GM19328 (cell line): ENCODE measurements around the gene C9orf43.
"Not testable (repeated sequence)": the region's sequence is repeated elsewhere in the genome, so short reads cannot be mapped to it uniquely, and the experiment has no call there.

ENCODE experiments used
- ATAC-seq: cut with Tn5 transposase; IDR thresholded peaks from one replicate; pipeline ENCODE4 v1.9.1; 2021; ENCODE audit warnings: mild to moderate bottlenecking, moderate library complexity; ENCODE audit not compliant: unreplicated experiment

Gene C9orf43

DNA sequence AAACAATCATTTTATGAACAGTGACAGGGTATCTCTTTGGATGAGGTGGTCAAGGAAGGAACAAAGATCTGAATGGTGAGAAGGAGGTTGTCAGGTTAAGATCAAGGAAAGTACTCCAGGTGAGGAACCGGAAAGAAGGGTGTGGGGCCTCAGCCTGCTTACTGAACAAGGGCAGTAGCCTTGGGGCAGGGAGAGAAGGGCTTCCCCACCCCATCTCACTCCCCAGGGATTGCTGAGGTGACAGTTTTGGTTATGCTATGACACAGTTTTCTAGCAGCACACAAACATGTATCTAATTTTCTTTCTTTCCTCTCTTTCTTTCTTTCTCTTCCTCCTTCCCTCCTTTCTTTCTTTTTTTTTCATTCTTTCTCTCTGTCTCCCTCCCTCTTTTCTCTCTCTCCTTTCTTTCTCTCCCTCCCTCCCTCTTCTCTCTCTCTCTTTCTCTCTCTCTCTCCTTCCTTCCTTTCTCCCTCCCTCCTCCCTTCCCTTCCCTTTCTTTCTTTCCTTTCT is 29.6 kb upstream of the C9orf43 start:
- ATAC-seq, result no peak

DNA sequence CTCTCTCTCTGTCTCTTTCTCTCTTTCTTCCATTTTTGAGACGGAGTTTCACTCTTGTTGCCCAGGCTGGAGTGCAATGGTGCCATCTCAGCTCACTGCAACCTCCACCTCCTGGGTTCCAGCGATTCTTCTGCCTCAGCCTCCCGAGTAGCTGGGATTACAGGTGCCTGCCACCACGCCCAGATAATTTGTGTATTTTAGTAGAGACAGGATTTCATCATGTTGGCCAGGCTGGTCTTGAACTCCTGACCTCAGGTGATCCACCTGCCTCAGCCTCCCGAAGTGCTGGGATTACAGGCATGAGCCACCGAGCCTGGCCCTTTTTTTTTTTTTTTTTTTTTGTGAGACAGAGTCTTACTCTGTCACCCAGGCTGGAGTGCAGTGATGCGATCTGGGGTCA is 29.1 kb upstream of the C9orf43 start:
- ATAC-seq, result not testable (repeated sequence)

DNA sequence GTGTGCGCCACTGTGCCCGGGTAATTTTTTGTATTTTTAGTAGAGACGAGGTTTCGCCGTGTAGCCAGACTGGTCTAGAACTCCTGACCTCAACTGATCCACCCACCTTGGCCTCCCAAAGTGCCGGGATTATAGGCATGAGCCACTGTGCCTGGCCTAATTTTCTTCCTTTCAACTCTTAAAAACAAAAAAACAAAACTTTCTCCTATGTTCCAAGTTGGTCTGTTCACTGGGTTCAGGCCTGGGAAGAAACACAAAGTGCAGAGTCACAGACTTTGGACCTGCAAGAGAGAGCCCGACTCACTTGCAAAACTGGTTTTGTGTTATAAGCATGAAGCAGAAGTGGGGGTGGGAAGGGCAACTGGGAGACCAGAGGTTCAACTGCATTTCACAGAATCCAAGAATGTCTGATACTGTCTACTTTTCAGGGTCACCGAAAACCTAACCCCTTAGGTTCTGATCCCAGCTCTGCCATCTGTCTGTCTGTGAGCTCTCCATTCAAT is 28.6 kb upstream of the C9orf43 start:
- ATAC-seq, result no peak

DNA sequence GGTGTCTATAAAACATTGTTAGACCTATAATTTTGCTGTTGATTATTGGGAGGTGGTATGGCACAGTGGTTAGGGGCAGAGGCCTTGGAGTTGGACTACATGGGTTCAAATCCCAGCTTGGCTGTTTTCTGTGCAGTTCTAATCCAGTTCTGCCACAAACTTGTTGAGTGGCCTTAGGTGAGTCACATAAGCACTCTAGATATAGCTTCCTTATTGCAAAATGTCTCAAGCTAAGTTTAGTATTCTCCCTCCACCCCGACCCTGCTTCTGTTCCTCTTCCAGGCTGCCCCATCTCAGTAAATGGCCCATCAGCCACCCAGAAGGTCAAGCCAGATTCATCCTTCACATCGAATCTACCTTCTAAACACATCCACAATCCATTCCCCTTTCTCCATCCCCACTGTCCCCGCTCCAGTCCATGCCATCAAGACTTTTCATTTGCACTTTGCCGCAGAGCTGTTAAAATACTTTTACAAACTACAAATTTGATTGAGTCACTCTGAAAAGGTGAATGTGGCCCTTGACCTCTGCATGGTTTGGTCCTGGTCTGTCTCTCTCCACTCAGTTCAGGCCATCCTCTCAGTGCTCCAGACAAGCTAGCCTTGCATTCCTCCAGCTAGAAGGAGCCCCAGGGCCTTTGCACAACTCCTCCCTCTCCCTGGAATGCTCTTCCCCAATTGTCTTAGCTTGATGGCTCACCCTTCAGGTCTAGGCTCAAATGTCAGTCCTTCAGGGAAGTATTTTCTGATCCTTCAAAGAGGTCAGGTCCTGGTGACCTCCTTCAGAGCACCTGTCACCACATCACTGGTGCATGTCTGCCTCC is 23.8 kb upstream of the C9orf43 start:
- no peak for ATAC-seq

DNA sequence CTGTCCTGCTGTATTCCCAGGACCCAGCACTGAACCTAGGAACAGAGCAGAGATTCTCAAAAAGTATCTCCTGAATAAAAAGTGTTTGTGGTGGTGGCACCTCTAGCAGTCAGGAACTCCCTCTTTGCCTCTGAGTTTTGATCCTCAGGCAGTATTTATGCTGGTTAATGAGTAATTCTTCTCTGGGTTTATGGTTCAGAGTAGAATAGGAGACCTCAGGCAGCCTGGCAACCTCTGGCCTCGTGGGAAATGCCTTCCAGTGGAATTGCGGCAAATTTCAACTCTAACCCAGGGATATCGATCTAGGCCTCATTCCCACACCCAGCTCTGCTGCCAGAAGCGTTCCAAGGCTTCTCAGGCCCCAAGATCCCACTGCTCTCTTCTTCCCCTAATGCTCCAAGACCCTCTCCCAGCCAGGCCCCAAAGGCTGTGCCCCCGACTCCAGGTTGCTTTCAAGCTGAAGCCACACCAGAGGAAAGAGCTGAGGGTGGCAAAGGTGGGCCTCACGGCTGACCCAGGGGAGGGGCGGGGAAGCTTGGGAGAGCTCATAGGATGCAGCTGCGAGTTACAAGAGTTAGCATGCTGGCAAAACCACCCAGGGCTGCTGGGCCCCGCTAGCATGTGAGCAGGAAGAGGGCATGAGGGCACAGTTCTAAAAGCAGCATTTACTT is 22.9 kb upstream of the C9orf43 start:
- no peak for ATAC-seq

DNA sequence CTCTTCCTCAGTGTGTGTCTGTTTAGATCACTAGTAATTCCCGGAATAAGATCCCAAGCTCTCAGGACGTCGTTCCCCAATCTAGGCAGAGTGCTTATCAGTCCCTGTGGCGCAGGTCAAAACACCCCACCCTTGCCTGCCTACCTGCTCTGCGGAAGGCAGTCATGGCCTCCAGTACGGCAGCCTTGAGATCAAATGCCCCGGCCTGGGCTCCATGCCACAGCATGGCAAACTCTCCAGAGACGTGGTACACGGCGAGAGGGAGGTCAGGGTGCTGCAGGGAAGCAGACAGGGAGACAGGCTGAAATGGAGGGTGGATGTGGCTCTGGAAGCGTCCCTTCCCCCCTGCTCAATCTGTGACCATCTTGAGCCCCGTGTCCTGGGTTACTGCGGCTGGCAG is 21.7 kb upstream of the C9orf43 start:
- ATAC-seq, result no peak

DNA sequence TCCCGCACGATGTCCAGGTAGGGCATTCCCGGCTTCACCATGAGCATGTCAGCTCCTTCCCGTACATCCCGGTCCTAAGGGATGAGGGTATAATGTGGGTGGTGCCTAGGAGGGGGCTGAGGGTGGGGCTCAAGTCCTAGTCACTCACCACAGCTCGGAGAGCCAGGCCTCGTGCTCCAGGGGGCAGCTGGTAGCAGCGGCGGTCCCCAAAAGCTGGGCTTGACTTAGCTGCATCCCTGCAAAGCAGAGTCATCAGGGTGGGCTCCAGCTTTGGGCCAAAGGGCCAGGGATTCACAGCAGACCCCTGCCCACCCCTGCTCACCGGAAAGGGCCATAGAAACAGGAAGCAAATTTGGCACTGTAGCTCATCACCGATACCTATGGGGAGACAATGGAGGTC is 21.1 kb upstream of the C9orf43 start:
- ATAC-seq, result no peak

DNA sequence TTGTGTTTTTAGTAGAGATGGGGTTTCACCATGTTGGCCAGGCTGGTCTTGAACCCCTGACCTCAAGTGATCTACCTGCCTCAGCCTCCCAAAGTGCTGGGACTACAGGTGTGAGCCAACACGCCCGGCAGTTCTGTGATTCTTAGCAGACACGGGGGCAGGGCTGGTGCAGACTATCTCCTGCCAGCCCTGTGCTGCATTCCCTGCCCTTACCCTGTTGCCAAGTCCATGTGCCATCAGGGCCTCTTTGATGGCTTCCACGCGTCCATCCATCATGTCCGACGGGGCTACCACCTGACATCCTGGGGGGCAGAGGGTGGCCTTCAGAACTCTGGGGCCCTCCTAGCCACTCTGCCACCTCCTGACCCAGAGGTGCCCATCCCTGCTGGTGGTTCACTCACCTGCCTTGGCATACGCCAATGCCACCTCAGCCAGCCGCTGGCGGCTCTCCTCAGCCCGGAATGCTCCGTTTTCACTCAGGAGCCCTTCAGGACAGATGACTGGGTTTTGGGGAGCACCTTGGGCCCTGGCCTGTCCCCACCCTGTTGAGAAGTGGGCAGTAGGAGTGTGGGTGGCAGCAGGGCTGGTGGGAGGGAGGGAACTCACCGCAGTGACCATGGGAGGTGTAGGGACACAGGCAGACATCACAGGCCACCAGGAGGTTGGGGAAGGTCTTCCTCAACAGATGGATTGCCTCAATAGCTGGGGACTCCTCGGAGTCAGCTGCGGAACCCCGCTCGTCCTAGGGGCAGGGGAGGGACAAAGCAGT is 20.2 kb upstream of the C9orf43 start:
- ATAC-seq, result no peak

DNA sequence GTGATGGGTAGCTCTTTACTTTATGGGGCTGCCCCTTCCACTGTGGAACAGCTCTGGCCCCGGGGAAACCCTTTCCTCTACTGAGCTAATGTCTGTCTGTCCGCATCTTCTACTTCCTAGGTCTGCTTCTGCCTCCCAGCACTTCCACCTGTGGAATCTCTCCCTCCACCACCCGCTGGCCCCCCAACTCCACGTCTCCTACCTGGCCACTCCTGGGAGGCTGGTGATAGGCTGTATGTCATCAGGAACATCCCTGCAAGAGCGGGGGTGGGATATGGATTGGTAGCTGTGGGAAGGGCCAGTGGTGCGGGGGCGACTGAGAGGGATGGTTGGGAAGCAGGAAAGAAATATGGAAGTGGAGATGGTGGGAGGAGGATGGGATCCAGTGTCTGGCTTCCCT is 18.6 kb upstream of the C9orf43 start:
- no peak for ATAC-seq

DNA sequence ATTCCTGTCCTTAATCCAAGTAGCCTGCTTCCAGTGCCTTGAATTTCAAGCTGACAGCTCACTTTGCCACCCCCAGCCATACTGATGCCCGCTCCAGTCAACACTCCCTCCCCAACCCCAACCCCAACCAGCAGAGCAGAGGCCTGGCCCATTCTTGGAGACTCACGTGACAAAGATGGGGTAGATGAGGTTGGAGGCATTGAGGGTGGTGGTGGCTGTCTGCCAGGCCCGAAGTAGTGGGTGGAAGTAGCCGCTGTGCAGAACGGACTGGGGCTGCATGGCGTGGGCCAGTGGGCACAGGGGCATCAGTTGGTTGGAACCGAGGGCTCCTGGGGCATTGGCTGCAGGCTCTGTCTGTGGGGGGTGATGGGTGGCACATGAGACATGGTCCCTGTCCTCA is 17.3 kb upstream of the C9orf43 start:
- ATAC-seq, result no peak

DNA sequence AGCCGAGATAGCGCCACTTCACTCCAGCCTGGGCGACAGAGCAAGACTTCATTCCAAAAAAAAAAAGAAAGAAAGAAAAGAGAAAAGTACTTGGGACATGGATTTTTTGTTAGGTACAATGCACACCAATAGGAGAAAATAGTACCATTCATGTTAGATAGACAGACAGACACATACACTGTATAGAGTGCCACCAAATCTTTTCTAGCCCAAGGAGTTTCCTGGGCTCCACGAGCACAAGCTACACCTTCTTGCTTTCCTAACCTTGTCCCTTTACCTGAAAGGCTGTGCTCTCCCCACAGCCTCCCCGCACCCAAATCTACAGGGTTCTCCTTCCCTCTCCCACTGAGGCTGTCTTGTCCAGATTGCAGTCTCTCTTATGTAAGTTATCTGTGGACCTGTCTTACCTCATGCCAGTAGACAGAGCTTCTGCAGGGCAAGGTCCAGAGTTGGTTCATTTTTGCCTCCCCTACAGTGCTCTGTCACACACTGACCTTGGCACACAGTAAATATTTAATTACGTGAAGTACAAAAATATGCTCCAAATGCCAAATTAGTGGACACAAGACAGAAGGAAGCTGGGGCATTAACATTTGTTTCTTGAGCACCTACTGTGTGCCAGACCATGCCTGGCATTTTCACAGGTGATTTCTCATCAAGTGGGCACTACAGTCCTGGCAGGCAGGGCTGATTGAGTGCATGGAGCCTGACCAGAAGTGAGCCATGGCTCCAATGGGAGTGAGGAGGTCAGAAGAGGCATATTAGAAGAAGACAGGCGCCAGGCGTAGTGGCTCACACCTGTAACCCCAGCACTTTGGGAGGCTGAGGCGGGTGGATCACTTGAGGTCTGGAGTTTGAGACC is 15.3 kb upstream of the C9orf43 start:
- ATAC-seq, result no peak

DNA sequence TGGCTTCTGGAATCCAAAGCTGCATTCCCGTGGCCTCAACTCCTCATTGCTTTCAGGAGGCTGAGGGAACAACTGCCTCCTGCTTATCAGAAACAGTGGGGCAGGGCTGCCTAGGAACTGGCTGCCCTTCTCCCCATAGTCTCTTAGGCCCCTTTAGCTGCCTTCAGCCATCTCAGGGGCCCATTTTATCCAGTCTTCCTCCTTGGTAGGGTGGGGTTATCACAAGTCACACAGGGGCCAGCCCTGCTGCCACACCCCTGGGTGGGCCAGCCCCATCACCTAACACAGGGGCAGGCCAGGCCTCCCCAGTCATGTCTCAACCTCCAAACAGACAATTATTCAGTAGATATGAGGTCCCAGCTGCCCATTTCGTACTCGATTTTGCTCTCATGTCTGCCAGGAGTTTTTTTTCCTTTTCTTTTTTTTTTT is 13.3 kb upstream of the C9orf43 start:
- no peak for ATAC-seq

DNA sequence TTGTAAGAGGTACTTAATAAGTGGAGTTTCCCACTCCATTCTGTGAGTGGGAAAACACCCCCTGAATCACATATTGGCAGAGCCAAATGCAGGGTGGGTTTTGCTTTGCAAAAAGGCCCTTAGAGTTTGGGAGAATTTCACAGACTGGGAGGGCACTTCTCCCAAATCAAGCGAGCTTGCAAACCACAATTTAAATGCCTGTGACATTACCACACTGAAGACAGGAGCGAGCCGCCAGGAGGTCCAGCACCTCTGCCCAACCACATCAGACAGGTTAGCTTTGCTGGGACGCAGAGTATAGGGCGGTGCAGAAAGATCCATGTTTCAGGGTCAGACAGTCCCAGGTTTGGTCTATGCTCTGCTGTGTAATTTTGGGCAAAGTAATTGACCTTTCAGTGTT is 11.8 kb upstream of the C9orf43 start:
- ATAC-seq, result no peak

DNA sequence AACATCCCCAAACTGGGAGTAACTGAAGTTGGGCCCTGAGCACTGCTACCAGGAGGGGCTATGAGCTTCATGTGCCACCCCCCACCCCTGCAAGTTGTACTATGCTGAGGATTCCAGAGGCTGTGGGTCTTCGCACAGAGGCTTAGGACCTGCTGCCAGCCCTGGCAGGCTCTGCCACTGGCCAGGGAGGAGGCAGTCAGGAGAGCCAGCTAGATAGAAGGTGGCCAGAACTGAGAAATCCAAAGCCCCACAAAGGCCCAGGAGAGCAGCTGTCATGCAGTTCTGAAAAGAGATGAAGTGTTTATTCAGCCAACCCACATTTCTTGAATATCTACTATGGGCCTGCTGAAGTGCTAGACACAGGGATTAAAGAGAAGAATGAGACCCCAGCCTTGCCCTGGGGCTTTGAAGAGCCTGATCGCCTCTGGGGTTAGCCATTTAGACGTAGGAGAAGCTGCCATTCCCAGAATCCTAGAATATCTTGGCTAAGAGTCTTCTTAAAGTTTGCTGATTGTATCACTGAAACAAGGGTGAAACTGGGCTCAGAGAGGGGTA is 10.8 kb upstream of the C9orf43 start:
- ATAC-seq, result no peak

DNA sequence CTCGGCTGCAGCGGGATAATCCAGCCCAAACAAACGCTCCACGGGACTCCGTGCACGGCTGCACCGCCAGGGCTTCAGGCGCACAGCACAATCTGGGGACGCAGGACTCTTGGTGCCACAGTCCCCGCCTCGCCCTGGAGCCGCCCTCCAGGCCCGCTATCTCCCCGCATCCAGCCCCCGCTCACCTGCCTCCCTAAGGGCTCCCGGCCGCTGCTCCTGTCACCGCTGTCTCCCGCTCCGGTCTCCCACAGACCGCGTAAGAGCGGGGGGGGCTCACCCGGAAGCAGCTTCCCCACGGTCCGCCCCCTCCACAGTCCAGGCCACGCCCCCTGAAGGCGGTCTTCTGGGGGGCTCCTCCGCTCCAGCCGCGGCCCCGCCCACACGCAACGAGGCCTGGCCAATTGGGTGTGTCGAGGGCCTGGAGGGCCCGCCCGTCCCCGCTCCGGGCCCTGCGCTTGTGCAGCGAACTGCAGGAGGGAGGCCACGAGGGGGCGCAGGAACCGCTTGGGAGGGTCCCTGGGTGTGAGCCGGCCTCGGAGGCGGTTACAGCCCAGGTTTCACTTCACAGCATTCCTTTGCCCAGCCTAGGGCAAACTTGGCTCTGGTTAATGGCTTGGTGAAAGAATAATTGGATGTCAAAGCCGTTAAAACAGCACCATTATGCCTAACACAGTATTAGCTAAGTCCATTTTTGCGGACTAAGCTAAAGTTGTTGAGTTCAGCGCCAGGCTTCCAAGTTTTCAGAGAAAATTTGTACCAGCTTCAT is 9.3 kb upstream of the C9orf43 start, which contains the start of gene ALAD:
Gene ALAD (minus strand): TSS at position 258 of the 766 bp plus-strand sequence. CDS start 7,725 bp downstream, outside the sequence.
- ATAC-seq, result peak; percentile 100

DNA sequence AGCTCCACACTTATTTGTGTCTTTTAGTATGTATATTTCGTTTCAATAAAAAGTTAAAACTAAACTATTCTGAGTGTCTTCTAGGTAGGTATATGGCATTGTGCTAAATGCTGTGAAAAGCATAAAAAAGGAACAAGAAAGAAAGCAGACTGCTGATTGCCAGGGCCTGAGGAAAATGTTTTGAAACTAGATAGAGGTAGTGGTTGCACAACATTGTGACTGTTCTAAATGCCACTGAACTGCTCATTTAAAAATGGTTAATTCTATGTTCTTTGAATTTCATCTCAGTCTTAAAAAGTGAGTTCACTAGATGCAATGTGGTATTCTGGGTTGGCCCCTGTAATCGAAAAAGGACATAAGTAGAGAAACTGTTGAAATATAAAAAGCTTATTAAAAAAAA is 6.9 kb upstream of the C9orf43 start:
- no peak for ATAC-seq

DNA sequence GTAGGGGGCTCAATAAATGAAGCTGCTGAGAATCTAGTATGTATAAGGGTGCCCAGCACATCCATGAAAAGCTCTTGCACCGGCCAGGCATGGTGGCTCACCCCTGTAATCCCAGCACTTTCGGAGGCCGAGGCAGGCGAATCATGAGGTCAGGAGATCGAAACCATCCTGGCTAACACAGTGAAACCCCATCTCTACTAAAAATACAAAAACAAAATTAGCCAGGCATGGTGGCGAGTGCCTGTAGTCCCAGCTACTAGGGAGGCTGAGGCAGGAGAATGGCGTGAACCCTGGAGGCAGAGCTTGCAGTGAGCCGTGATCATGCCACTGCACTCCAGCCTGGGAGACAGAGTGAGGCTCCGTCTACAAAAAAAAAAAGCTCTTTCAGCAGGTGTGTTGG is 4.2 kb upstream of the C9orf43 start:
- not testable (repeated sequence) for ATAC-seq

DNA sequence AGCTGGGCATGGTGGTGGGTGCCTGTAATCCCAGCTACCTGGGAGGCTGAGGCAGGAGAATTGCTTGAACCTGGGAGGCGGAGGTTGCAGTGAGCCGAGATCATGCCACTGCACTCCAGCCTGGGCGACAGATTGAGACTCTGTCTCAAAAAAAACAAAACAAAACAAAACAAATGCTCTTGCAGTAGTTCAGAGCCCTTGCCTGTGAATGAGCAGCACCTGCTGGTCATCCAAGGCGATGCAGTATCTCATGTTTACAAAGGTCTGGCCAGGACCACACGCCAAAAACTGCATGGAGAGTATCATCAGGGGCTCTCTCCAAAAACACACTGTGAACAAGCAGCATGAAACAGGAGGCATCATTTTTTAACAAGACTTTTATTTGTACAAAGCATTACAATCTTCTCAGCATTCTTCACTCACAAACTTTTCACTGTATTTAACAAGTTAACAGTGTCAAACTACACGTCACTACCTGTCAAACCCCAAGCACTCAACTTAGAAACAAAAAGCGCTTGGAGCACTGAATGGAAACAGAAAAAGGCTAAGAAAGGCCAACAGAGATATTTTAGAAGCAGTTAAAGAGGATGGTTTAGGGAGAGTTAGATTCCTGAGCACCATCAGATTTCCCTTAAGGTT is 3.6 kb upstream of the C9orf43 start:
- not testable (repeated sequence) for ATAC-seq

DNA sequence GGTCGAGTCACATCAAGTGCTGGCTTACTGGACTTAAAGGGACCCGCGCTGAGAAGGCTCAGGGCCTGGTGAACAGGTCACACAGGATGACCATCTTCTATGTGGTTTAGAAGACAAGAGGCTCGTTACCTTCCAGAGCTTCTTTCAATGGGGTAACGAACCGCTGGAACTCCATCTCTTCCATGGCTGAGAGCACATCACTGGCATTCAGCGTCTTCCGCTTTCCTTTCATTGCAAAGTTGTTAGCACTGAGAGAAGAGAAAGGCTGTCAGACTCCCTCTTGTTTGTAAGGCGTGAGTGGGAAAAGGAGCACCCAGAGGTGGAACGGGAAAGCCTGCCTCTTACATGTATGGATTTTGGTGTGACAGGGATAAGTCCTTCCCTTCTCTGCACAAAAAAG is 1.1 kb upstream of the C9orf43 start:
- ATAC-seq, result no peak
